MM.1S (cell line): ENCODE results near the gene NR1I3.

Experiments
- DNase-seq: peaks from one replicate; pipeline ENCODE4 v3.0.0-alpha.2; 2015
- H2AFZ ChIP-seq: fragments of 300-600 bp; sonication (generic); 2 replicates; pipeline ENCODE4 v1.6.0; 2016; ENCODE audit warnings: antibody characterized with exemption, low read length
- H3F3A ChIP-seq: fragments of 300-600 bp; sonication (generic); 2 replicates; pipeline ENCODE4 v1.6.1; 2016; ENCODE audit warnings: mild to moderate bottlenecking, antibody characterized with exemption, low read length, moderate library complexity, mixed read lengths; ENCODE audit not compliant: insufficient read depth
- H3K27ac ChIP-seq: fragments of 300-600 bp; sonication (generic); 2 replicates; pipeline ENCODE4 v1.5.1; 2016; ENCODE audit warnings: mild to moderate bottlenecking, low read length
- H3K27me3 ChIP-seq: fragments of 300-600 bp; sonication (generic); replicated peaks from 2 replicates; pipeline ENCODE4 v1.6.0; 2016; ENCODE audit warnings: low read length; ENCODE audit not compliant: insufficient read depth
- H3K36me3 ChIP-seq: fragments of 300-600 bp; sonication (generic); replicated peaks from 2 replicates; pipeline ENCODE4 v1.6.1; 2016; ENCODE audit warnings: mild to moderate bottlenecking, low read length, mixed read lengths; ENCODE audit not compliant: insufficient read depth
- H3K4me1 ChIP-seq: fragments of 300-600 bp; sonication (generic); 2 replicates; pipeline ENCODE4 v1.6.1; 2016; ENCODE audit warnings: low read length, mixed read lengths
- H3K4me2 ChIP-seq: fragments of 300-600 bp; sonication (generic); 2 replicates; pipeline ENCODE4 v1.6.0; 2016; ENCODE audit warnings: low read depth, low read length
- H3K4me3 ChIP-seq: fragments of 300-600 bp; sonication (generic); 2 replicates; pipeline ENCODE4 v1.5.1; 2016; ENCODE audit warnings: low read length, mixed read lengths
- H3K79me2 ChIP-seq: fragments of 300-600 bp; sonication (generic); 2 replicates; pipeline ENCODE4 v1.6.1; 2016; ENCODE audit warnings: mixed run types, low read length, mixed read lengths
- H3K9ac ChIP-seq: fragments of 300-600 bp; sonication (generic); 2 replicates; pipeline ENCODE4 v1.6.1; 2016; ENCODE audit warnings: low read length, mixed read lengths
- H3K9me2 ChIP-seq: fragments of 300-600 bp; sonication (generic); replicated peaks from 2 replicates; pipeline ENCODE4 v1.6.1; 2016; ENCODE audit warnings: mild to moderate bottlenecking, low read length, mixed read lengths; ENCODE audit not compliant: insufficient read depth
- H3K9me3 ChIP-seq: fragments of 300-600 bp; sonication (generic); replicated peaks from 2 replicates; pipeline ENCODE4 v1.6.1; 2016; ENCODE audit warnings: mild to moderate bottlenecking, low read length, mixed read lengths; ENCODE audit not compliant: insufficient read depth
- H4K20me1 ChIP-seq: fragments of 300-600 bp; sonication (generic); 2 replicates; pipeline ENCODE4 v1.6.1; 2016; ENCODE audit warnings: mild to moderate bottlenecking, low read length, moderate library complexity, mixed read lengths; ENCODE audit not compliant: insufficient read depth
- CTCF ChIP-seq: fragments of 300-600 bp; sonication (generic); IDR thresholded peaks from 2 replicates; pipeline ENCODE4 v1.5.1; 2016; ENCODE audit warnings: antibody characterized with exemption, low read length, mixed read lengths
- EZH2 ChIP-seq: fragments of 300-600 bp; sonication (generic); optimal IDR thresholded peaks from 2 replicates; pipeline ENCODE3; 2017; ENCODE audit warnings: low read depth, mild to moderate bottlenecking, antibody characterized with exemption, low read length, mixed read lengths
- EZH2phosphoT487 ChIP-seq: fragments of 300-600 bp; sonication (generic); IDR thresholded peaks from 2 replicates; pipeline ENCODE4 v1.6.1; 2018; ENCODE audit warnings: antibody characterized with exemption, low read length

NR1I3 gene

GRCh38 chr1:161199506-161200139 is 38.4 kb downstream of the NR1I3 start:
- H3K9me3 ChIP-seq = no peaks in the 10 kb centered on the region
- H3K4me3 ChIP-seq = no peak overlapping the region
- no peaks in the 10 kb centered on the region for H4K20me1 ChIP-seq
- TF ChIP-seq EZH2phosphoT487 (no peak), EZH2 (no peak), CTCF (no peak)
- H3F3A ChIP-seq = peaks cover 4% of the 10 kb centered on the region; the same call in 1 of the 2 replicates
- H3K9me2 ChIP-seq = no peaks in the 10 kb centered on the region
- H2AFZ ChIP-seq = no peak overlapping the region
- peaks cover 25% of the 10 kb centered on the region for H3K4me1 ChIP-seq
- peaks cover 28% of the 10 kb centered on the region for H3K79me2 ChIP-seq
- H3K27ac ChIP-seq = no peak overlapping the region
- DNase-seq = no peak
- H3K36me3 ChIP-seq = no peaks in the 10 kb centered on the region
- H3K27me3 ChIP-seq = no peaks in the 10 kb centered on the region
- H3K9ac ChIP-seq = no peak overlapping the region
- H3K4me2 ChIP-seq = no peak overlapping the region

- Histone ChIP-seq H3K27ac (no peak within 1 kb of the TSS), H4K20me1 (no peaks in the 10 kb centered on the region)
Observed at GRCh38 chr1:161198897-161199431, 39.0 kb downstream of the NR1I3 start, which contains the start of gene ADAMTS4. Gene ADAMTS4 (minus strand): TSS chr1:161199054. CDS start chr1:161198627, 427 bp downstream.

GRCh38 chr1:161198194-161198896 is 39.7 kb downstream of the NR1I3 start:
- TF ChIP-seq EZH2 (no peak), CTCF (no peak)
- peaks cover 15% of the 10 kb centered on the region for H3K79me2 ChIP-seq
- no peak for DNase-seq
- no peaks in the 10 kb centered on the region for H3K9me2 ChIP-seq
- no peaks in the 10 kb centered on the region for H3K36me3 ChIP-seq
- no peak overlapping the region for H3K4me2 ChIP-seq
- H3K27me3 ChIP-seq = no peaks in the 10 kb centered on the region
- H3K4me3 ChIP-seq = no peak overlapping the region
- H3F3A ChIP-seq = 0 out of 2 replicates have a peak, but pooled peaks cover 4% of the 10 kb centered on the region
- no peaks in the 10 kb centered on the region for H3K9me3 ChIP-seq
- no peak overlapping the region for H3K27ac ChIP-seq
- no peaks in the 10 kb centered on the region for H4K20me1 ChIP-seq
- peaks cover 19% of the 10 kb centered on the region for H3K4me1 ChIP-seq
- H3K9ac ChIP-seq = no peak overlapping the region
- H2AFZ ChIP-seq = no peak overlapping the region

More at GRCh38 chr1:161198897-161199431, 39.0 kb downstream of the NR1I3 start, which contains the start of gene ADAMTS4:
- no peaks in the 10 kb centered on the region for H3K27me3 ChIP-seq
- no peaks in the 10 kb centered on the region for H3K36me3 ChIP-seq
- H3K79me2 ChIP-seq = peaks cover 22% of the 10 kb centered on the region
- H3K9me2 ChIP-seq = no peaks in the 10 kb centered on the region
- no peaks in the 10 kb centered on the region for H3K9me3 ChIP-seq
- peaks cover 4% of the 10 kb centered on the region; the same call in 1 of the 2 replicates for H3F3A ChIP-seq
- H3K9ac ChIP-seq = no peak within 1 kb of the TSS
- no peak within 1 kb of the TSS for H3K4me3 ChIP-seq
- H3K4me2 ChIP-seq = no peak within 1 kb of the TSS
- H3K4me1 ChIP-seq = peaks cover 25% of the 10 kb centered on the region
- no peak for TF ChIP-seq EZH2
- TF ChIP-seq CTCF = no peak
- no peak for TF ChIP-seq EZH2phosphoT487
- DNase-seq = no peak
- H2AFZ ChIP-seq = no peak within 1 kb of the TSS
